SK-N-SH (cell line): Measurements from ENCODE around the gene DENND1A.

Experiments used
- CTCF ChIP-seq: fragments of 200-600 bp; sonication (generic); IDR thresholded peaks from 2 replicates; pipeline ENCODE4 v1.6.1; 2017; ENCODE audit warnings: antibody characterized with exemption, mild to moderate bottlenecking, moderate library complexity
- EP300 ChIP-seq, 2 experiments: IDR thresholded peaks; 2 replicates each; pipeline versions ENCODE4 v1.4.0 to v1.6.1; 2012; ENCODE audit warnings: borderline replicate concordance in 1 of 2, low read depth in 1 of 2, low read length in 1 of 2
- JUND ChIP-seq: IDR thresholded peaks from 2 replicates; pipeline ENCODE4 v1.4.0; 2012
- MEF2A ChIP-seq: IDR thresholded peaks from 2 replicates; pipeline ENCODE4 v1.4.0; 2012; ENCODE audit warnings: low read depth, borderline replicate concordance
- RAD21 ChIP-seq: IDR thresholded peaks from 2 replicates; pipeline ENCODE4 v1.6.1; 2012; ENCODE audit warnings: mild to moderate bottlenecking, low read length
- SIN3A ChIP-seq: IDR thresholded peaks from 2 replicates; pipeline ENCODE4 v1.6.1; 2012; ENCODE audit warnings: low read depth, mild to moderate bottlenecking, low read length, moderate library complexity, borderline replicate concordance
- SMC3 ChIP-seq: IDR thresholded peaks from 2 replicates; pipeline ENCODE4 v1.6.1; 2012; ENCODE audit warnings: low read depth, low read length, improper control_type of control experiment
- TCF12 ChIP-seq: IDR thresholded peaks from 2 replicates; pipeline ENCODE4 v1.4.0; 2012

DNA sequence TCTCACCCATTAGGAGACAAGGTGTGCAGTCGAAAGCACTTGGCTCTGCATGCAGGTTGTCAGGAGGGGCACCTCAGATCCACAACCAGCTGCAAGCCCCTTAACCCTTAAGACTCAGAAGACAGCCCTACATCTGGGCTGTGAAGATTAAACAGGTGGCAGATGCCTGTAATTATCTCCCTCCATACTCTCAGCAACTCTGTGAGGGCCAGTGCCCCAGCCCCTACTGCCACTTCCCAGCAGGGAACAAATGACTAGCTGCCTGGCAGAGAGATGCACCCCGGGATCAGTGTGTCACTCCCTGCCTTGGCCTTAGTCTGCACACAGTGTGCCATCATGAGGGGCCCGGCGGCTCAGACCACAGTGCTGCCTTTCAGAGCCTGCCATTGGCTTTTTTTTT, 532.0 kb downstream of the DENND1A start:
- TF ChIP-seq EP300 (IDR thresholded peaks at IDR 0.05; ENCODE audit: borderline replicate concordance in 1 of 2, low read depth in 1 of 2, low read length in 1 of 2): no peak
- no peak for TF ChIP-seq SMC3
- TF ChIP-seq TCF12: no peak
- TF ChIP-seq SIN3A: no peak
- TF ChIP-seq CTCF: no peak
- TF ChIP-seq JUND: no peak
- TF ChIP-seq MEF2A: no peak
- TF ChIP-seq RAD21: no peak
